HG03439 (cell line): ENCODE measurements around the gene IFFO2.
A peak's percentile ranks its signal among the peaks of the same experiment; 100 is the strongest.

Experiments used
- ATAC-seq: cut with Tn5 transposase; IDR thresholded peaks from one replicate; pipeline ENCODE4 v1.9.1; 2021; ENCODE audit warnings: mild to moderate bottlenecking, moderate library complexity; ENCODE audit not compliant: unreplicated experiment

The IFFO2 gene

DNA sequence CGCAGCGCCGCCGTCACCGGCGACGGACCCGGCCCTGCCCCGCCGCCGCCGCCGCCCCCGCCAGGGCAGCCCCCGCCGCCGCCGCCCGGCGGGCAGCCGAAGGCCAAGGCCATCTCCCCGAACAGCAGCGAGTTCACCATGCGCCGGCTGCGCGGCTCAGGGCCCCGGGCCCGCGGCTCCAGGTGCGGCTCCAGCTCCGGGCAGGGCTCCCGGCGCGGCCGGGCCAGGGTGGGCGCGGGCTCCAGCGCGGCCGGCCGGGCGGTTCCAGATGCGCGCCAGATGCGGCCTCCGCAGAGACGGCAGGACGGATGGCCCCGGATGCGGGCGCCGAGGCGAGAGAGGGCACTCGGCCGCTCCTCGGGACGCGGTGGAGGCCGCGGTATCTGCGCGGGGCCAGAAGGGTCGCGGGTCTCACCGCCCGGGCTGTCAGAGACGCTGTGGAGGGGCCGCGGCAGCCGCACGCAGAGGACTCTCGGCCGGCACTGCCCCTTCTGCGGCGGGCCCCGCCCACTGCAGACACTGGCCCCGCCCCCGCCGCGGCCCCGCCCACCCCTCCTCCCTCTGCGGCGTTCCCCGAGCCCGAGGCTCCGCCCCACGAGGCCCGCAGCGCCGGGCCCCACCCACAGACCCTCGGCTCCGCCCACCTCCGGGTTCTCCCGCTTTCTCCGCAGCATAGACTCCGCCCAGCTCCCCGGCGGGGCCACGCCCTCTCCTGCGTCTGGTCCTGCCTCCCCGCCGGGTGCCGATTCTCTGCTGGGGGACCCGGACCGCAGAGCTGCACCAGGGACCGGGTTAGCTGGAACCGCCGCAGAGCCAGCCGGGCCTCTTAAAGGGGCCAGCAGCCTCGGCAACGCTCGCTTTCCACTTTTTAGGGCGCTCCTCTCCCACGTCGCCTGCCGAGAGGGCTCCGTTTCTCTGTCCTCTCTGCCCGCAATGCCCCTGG, at the start of gene IFFO2:
Gene IFFO2 (minus strand): TSS at position 484 of the 943 bp plus-strand sequence. CDS start 344 bp downstream, at position 140.
- ATAC-seq = peak; percentile 71

DNA sequence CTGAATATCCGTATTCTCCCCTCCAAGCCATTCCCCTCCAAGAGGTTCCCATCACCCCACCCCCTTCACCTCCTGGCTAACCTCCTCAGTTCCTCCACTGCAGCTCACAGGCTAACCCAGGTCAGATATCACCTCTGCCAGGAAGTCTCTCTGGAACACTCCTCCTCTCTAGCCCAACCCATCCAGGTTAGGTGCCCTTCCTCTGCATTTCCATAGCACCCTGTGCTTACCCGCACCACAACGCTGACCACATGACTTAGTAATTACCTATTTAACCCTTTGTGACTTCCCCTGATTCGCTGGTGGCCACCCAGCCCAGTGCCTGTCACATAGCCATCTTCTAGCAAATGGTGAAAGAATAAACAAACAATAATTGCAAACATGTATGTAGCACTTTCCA, 49.5 kb upstream of the IFFO2 start:
- ATAC-seq = no peak

DNA sequence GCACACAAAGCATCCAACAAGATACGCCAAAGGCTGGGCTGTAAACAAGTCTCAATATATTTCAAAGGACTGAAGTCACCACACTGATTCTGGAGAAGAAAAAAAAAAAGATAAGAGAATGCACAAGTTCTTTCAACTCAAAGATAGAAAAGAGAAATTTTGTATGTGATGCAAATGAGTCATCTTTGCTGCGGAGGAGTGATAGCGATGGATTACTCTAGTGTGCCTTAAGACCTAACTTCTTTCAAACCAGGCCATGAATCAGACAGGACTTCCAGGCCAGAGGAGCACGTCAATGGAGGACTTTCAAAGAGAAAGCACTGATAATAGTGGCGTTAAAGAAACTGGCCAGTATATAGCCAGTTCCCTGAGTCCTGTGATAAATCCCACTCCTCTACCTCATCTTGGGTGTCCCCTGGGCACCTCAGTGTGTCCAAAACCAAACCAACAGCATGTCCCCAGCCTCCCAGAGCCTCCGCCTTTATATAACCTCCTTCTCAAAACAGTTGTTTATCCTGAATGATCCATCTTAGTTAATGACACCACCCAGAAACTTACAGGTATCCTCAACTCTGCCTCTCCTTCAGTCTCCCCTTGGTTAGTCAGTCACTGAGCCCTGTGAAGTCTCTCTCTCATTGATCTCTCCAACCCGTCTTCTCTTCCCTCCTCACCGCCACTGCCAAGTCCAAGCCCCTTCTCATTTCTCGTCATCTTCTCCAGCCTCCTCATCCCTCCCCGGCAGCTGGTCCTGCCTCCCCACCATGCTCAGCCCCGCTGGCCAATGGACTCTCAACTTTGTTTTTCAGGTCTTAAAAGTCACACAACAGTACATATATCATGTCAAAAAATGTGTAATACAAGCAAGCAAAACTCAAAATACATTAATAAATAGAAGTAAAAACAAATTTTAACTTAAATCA, 47.2 kb upstream of the IFFO2 start:
- ATAC-seq = no peak

DNA sequence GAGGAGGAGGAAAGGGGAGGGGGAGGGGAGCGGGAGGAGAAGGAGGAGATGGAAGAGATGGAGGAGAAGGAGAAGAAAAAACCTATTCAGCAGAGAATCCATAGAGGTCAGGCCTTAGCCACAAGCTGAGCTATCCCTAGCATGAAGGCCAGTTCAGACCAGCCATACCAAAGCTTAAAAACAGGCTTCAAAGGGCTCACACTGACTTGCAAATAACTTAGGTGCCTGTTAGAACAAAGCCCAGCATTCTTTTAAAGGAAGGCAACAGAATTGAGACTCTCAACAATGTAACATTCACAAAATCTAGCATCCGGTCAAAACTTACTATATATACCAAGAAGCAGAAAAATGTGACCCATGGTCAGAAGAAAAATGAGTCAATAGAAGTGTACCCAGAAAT, 43.6 kb upstream of the IFFO2 start:
- ATAC-seq = no peak

DNA sequence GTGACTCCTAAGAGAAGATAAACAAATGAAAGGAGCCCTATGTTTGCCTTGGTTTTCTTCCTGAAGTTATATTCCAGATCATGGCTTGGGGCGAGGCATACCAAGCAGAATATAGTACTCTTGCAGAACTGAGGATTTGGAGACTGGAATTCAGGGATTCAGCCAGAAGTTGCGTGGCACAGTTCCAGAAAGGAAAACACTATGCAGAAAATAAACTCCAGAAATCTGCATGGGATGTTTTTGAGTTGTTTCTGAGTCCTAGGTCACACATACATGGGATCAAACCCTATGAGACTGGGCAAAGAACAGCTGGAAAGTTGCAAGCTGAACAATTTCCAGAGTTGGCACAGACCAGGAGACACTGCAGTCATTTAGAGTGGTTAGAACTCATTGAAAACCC, 42.9 kb upstream of the IFFO2 start:
- no peak for ATAC-seq

DNA sequence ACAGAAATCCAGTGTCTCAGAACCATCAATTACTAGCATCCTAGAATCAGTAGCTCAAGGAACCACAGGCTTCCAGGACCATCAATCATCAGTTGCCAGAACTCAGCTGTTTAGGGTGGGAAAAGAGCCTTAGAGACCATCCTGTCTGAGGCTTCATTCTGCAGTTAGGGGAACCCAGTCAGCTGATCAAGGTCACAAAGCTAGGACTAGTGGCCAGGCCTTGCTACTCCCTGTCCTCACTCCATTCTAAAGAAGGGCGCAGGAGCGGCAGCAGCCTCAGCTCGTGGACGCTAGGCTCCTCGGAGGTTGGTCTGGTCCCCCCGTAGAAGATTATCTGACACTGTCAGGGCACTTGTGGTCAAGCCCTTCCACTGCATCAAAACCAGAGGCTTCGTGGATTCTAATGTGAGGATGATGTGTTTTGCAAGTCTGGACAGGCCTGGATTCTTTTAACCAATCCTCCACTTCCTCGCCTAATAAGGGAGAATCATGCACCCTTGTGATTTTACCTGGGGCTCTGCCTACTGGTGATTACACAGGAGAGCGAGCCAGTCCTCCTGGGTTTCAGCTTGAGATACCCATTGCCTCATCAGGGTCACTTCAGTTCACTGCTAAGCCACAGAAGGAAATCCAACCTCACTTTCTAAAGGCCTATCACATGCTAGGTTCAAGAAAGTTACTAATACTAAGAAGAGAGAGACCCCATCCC, 41.7 kb upstream of the IFFO2 start:
- ATAC-seq = no peak

DNA sequence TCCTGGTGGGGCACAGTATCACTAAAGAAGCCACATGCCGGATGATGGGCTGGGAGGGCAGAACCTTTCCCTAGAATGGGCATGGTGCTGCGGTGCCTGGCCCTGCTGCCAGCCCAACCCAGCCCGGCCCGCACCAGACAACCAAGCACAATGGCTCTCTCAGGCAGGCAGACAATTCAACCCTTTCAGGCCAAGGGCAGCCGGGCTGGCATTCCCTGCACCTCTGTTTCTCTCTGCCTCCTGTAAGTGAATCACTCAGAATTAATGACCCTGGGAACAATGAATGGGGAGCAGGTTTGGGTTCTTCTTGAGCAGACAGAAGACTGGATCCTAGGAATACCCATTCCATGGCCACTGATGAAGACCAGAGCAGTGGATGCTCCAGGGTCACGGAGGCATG, 41.0 kb upstream of the IFFO2 start:
- no peak for ATAC-seq

GRCh38 chr1:18996548-18997177, 40.2 kb upstream of the IFFO2 start:
- ATAC-seq = no peak

DNA sequence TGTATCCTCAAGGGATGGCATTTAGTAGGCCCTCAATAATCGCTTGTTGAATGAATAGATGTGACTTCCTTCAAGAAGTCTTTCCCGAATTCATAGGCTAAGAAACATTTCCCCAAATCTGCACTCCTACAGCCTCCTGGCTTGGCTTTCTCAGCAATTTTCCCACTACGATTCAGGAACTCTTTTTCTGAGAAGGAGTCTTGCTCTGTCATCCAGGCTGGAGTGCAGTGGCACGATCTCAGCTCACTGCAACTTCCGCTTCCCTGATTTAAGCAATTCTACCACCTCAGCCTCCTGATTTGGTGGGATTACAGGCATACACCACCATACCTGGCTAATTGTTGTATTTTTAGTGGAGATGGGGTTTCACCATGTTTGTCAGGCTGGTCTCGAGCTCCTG, 37.9 kb upstream of the IFFO2 start:
- no peak for ATAC-seq

GRCh38 chr1:18992646-18993045, 36.2 kb upstream of the IFFO2 start:
- ATAC-seq = no peak

DNA sequence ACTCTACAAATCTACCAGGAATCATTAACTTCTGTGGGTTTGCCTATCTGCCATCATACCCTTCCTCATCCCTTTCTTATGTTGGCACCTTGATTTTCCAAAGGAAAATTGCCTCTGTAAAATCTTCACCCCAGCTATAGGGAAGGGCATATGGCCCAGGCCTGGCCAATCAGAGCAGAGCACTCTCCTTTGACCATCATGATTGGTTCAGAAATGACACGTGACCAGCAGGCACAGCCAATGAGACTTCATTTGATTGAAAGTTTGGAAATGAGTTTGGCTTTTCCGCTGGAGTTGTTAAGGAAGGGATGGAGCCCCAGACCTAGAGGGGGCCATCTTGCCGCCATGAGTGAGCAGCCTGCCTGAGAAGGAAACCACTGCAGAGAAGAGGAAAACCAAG, 35.1 kb upstream of the IFFO2 start:
- ATAC-seq = no peak

- ATAC-seq = no peak
Observed at GRCh38 chr1:18989896-18990295, 33.4 kb upstream of the IFFO2 start.

- ATAC-seq = no peak
Observed at GRCh38 chr1:18989176-18989799, 32.8 kb upstream of the IFFO2 start.

- ATAC-seq = no peak
Observed at GRCh38 chr1:18981242-18981641, 24.8 kb upstream of the IFFO2 start.

GRCh38 chr1:18978706-18979105, 22.2 kb upstream of the IFFO2 start:
- ATAC-seq = no peak

DNA sequence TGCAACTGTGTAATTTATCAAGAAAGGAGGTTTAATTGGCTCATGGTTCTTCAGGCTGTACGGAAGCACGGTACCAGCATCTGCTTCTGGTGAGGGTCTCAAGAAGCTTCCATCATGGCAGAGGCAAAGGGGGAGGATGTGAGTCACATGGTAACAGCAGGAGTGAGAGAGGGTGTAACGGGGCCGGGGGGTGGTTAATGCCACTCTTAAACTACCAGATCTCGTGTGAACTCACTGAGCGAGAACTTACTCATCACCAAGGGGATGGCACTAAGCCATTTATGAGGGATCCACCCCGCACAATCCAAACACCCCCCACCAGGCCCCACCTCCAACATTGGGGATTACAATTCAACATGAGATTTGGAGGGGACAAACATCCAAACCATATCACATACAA, 21.0 kb upstream of the IFFO2 start:
- ATAC-seq = no peak

- no peak for ATAC-seq
Observed at GRCh38 chr1:18976096-18976495, 19.6 kb upstream of the IFFO2 start.

GRCh38 chr1:18974606-18975005, 18.1 kb upstream of the IFFO2 start:
- ATAC-seq = no peak

DNA sequence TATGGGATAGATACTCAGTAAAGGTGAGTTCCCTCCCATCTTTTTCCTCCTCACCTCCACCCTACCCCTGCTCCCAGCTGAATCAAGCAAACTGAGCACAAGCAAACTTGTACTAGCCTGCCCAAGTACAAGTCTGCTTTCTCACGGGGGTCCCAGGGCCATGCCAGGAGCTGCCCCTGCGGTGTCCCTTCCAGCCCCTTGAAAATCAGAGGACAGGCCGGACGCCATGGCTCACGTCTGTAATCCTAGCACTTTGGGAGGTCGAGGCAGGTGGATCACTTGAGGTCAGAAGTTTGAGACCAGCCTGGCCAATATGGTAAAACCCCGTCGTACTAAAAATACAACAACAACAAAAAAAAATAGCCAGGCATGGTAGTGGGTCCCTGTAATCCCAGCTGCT, 17.5 kb upstream of the IFFO2 start:
- no peak for ATAC-seq

- no peak for ATAC-seq
Observed at GRCh38 chr1:18973446-18973955, 17.0 kb upstream of the IFFO2 start.
